HAP-1 (cell line): ENCODE data around the gene M1AP.

Source experiments
- DNase-seq, 2 experiments: peaks; one replicate each; pipeline ENCODE4 v3.0.0-alpha.2; 2016 to 2020; ENCODE audit warnings: low spot score in 2 of 2
- H3K27me3 ChIP-seq: fragments of 250-450 bp; sonication (Bioruptor Pico); 2 replicates; pipeline ENCODE4 v1.5.1; 2020; ENCODE audit warnings: low read depth, mild to moderate bottlenecking, moderate library complexity
- H3K36me3 ChIP-seq: fragments of 250-450 bp; sonication (Bioruptor Pico); replicated peaks from 2 replicates; pipeline ENCODE4 v1.5.1; 2020; ENCODE audit warnings: mild to moderate bottlenecking
- H3K4me1 ChIP-seq: fragments of 250-450 bp; sonication (Bioruptor Pico); 2 replicates; pipeline ENCODE4 v1.5.1; 2020; ENCODE audit warnings: mild to moderate bottlenecking
- H3K4me3 ChIP-seq: fragments of 250-450 bp; sonication (Bioruptor Pico); 2 replicates; pipeline ENCODE4 v1.5.1; 2020; ENCODE audit warnings: mild to moderate bottlenecking, moderate library complexity
- H3K9me3 ChIP-seq: fragments of 250-450 bp; sonication (Bioruptor Pico); 2 replicates; pipeline ENCODE4 v1.5.1; 2020; ENCODE audit warnings: mild to moderate bottlenecking, moderate library complexity
- in situ Hi-C: fragments of 300-500 bp; cut with MboI; formaldehyde crosslinking; loops from 3 replicates; pipeline ENCODE4 v1.14.3; 2020; ENCODE audit warnings: low sequenced_read_pairs, inconsistent platforms, mixed read lengths

M1AP gene

GRCh38 chr2:74648009-74648443 lies at the start of gene M1AP:
M1AP (minus strand) TSS chr2:74648330; CDS start chr2:74640275, 8,055 bp downstream.
- no peaks in the 10 kb centered on the region for H3K27me3 ChIP-seq
- no peaks in the 10 kb centered on the region for H3K4me1 ChIP-seq
- no peak within 1 kb of the TSS for H3K4me3 ChIP-seq
- DNase-seq = no peak
- no peaks in the 10 kb centered on the region for H3K36me3 ChIP-seq
- no peaks in the 10 kb centered on the region for H3K9me3 ChIP-seq
- in situ Hi-C loops = no loop called here

GRCh38 chr2:74696829-74697228 lies 48.7 kb upstream of the M1AP start:
- Histone ChIP-seq H3K4me3 (no peak overlapping the region), H3K27me3 (peaks cover 8% of the 10 kb centered on the region), H3K36me3 (no peaks in the 10 kb centered on the region), H3K4me1 (no peaks in the 10 kb centered on the region), H3K9me3 (no peaks in the 10 kb centered on the region)
- DNase-seq = no peak
- in situ Hi-C loops = loop anchor here (5.0 kb wide), 1 partner anchor 180 kb away; no protein-coding TSS in a partner anchor

GRCh38 chr2:74695663-74696062 lies 47.5 kb upstream of the M1AP start:
- in situ Hi-C loops = loop anchor here (5.0 kb wide), 1 partner anchor 182 kb away; no protein-coding TSS in a partner anchor
- no peak for DNase-seq
- peaks cover 8% of the 10 kb centered on the region for H3K27me3 ChIP-seq
- H3K4me1 ChIP-seq = no peaks in the 10 kb centered on the region
- H3K4me3 ChIP-seq = no peak overlapping the region
- no peaks in the 10 kb centered on the region for H3K36me3 ChIP-seq
- no peaks in the 10 kb centered on the region for H3K9me3 ChIP-seq

- Histone ChIP-seq H3K9me3 (no peaks in the 10 kb centered on the region), H3K27me3 (peaks cover 8% of the 10 kb centered on the region), H3K4me3 (no peak overlapping the region), H3K36me3 (no peaks in the 10 kb centered on the region), H3K4me1 (no peaks in the 10 kb centered on the region)
- no peak for DNase-seq
- in situ Hi-C loops = no loop called here
These were observed 46.2 kb upstream of the M1AP start for GRCh38 chr2:74694281-74694680.

- H3K9me3 ChIP-seq = no peaks in the 10 kb centered on the region
- no peak for DNase-seq
- no peak overlapping the region for H3K4me3 ChIP-seq
- no peaks in the 10 kb centered on the region for H3K4me1 ChIP-seq
- in situ Hi-C loops = no loop called here
- H3K36me3 ChIP-seq = no peaks in the 10 kb centered on the region
- H3K27me3 ChIP-seq = peaks cover 8% of the 10 kb centered on the region
These were observed 45.5 kb upstream of the M1AP start for GRCh38 chr2:74693668-74694067.

GRCh38 chr2:74693213-74693612 lies 45.1 kb upstream of the M1AP start:
- H3K36me3 ChIP-seq = no peaks in the 10 kb centered on the region
- in situ Hi-C loops = no loop called here
- no peaks in the 10 kb centered on the region for H3K9me3 ChIP-seq
- H3K4me3 ChIP-seq = no peak overlapping the region
- H3K4me1 ChIP-seq = no peaks in the 10 kb centered on the region
- H3K27me3 ChIP-seq = peaks cover 8% of the 10 kb centered on the region
- no peak for DNase-seq

- no peaks in the 10 kb centered on the region for H3K9me3 ChIP-seq
- H3K4me3 ChIP-seq = no peak overlapping the region
- in situ Hi-C loops = no loop called here
- no peak for DNase-seq
- H3K4me1 ChIP-seq = no peaks in the 10 kb centered on the region
- H3K36me3 ChIP-seq = no peaks in the 10 kb centered on the region
- peaks cover 8% of the 10 kb centered on the region for H3K27me3 ChIP-seq
These were observed 43.8 kb upstream of the M1AP start for GRCh38 chr2:74691929-74692328.

- DNase-seq = peak; percentile 54 to 67
- no peaks in the 10 kb centered on the region for H3K36me3 ChIP-seq
- H3K27me3 ChIP-seq = peaks cover 8% of the 10 kb centered on the region
- in situ Hi-C loops = no loop called here
- H3K4me3 ChIP-seq = no peak overlapping the region
- H3K4me1 ChIP-seq = no peaks in the 10 kb centered on the region
- no peaks in the 10 kb centered on the region for H3K9me3 ChIP-seq
These were observed 42.4 kb upstream of the M1AP start for GRCh38 chr2:74690571-74690970.

- DNase-seq = no peak
- Histone ChIP-seq H3K4me3 (no peak overlapping the region), H3K36me3 (no peaks in the 10 kb centered on the region), H3K4me1 (no peaks in the 10 kb centered on the region), H3K27me3 (peaks cover 8% of the 10 kb centered on the region; the same call in 1 of the 2 replicates), H3K9me3 (no peaks in the 10 kb centered on the region)
- in situ Hi-C loops = no loop called here
These were observed 41.5 kb upstream of the M1AP start for GRCh38 chr2:74689671-74690070.

GRCh38 chr2:74688881-74689280 lies 40.8 kb upstream of the M1AP start:
- no peak for DNase-seq
- H3K4me1 ChIP-seq = no peaks in the 10 kb centered on the region
- in situ Hi-C loops = no loop called here
- no peak overlapping the region for H3K4me3 ChIP-seq
- no peaks in the 10 kb centered on the region for H3K36me3 ChIP-seq
- H3K9me3 ChIP-seq = no peaks in the 10 kb centered on the region
- peaks cover 4% of the 10 kb centered on the region; the same call in 1 of the 2 replicates for H3K27me3 ChIP-seq

GRCh38 chr2:74685408-74685807 lies 37.3 kb upstream of the M1AP start:
- H3K4me1 ChIP-seq = no peaks in the 10 kb centered on the region
- H3K27me3 ChIP-seq = no peaks in the 10 kb centered on the region
- no peak for DNase-seq
- no peak overlapping the region for H3K4me3 ChIP-seq
- no peaks in the 10 kb centered on the region for H3K36me3 ChIP-seq
- in situ Hi-C loops = no loop called here
- no peaks in the 10 kb centered on the region for H3K9me3 ChIP-seq

GRCh38 chr2:74682501-74682900 lies 34.4 kb upstream of the M1AP start:
- Histone ChIP-seq H3K27me3 (no peaks in the 10 kb centered on the region), H3K9me3 (no peaks in the 10 kb centered on the region), H3K36me3 (peaks cover 3% of the 10 kb centered on the region; the same call in 1 of the 2 replicates), H3K4me3 (no peak overlapping the region), H3K4me1 (no peaks in the 10 kb centered on the region)
- in situ Hi-C loops = no loop called here
- no peak for DNase-seq

GRCh38 chr2:74679615-74680014 lies 31.5 kb upstream of the M1AP start:
- DNase-seq = no peak
- Histone ChIP-seq H3K27me3 (no peaks in the 10 kb centered on the region), H3K4me1 (no peaks in the 10 kb centered on the region), H3K4me3 (no peak overlapping the region), H3K9me3 (no peaks in the 10 kb centered on the region), H3K36me3 (peaks cover 16% of the 10 kb centered on the region)
- in situ Hi-C loops = no loop called here

GRCh38 chr2:74676331-74676730 lies 28.2 kb upstream of the M1AP start:
- in situ Hi-C loops = no loop called here

GRCh38 chr2:74675090-74675489 lies 27.0 kb upstream of the M1AP start:
- in situ Hi-C loops = no loop called here
- no peak for DNase-seq
- Histone ChIP-seq H3K4me1 (peaks cover 17% of the 10 kb centered on the region), H3K4me3 (no peak overlapping the region), H3K36me3 (peaks cover 16% of the 10 kb centered on the region), H3K27me3 (no peaks in the 10 kb centered on the region), H3K9me3 (no peaks in the 10 kb centered on the region)

More at GRCh38 chr2:74676331-74676730, 28.2 kb upstream of the M1AP start:
- no peak for DNase-seq
- H3K36me3 ChIP-seq = peaks cover 16% of the 10 kb centered on the region
- H3K4me3 ChIP-seq = no peak overlapping the region
- peaks cover 17% of the 10 kb centered on the region for H3K4me1 ChIP-seq
- no peaks in the 10 kb centered on the region for H3K9me3 ChIP-seq
- no peaks in the 10 kb centered on the region for H3K27me3 ChIP-seq
